ENCODE measurements around the gene MRPS5. TPM values are rescaled to one million over a fixed set of nuclear protein-coding genes. Genes with fewer than 3 reads are reported as not detected.
"Not testable (repeated sequence)": the region's sequence is repeated elsewhere in the genome, so short reads cannot be mapped to it uniquely, and the experiment has no call there.

The MRPS5 gene
- total RNA-seq, 2 donors from 2014 or later: 32.2 to 33.7 TPM

DNA sequence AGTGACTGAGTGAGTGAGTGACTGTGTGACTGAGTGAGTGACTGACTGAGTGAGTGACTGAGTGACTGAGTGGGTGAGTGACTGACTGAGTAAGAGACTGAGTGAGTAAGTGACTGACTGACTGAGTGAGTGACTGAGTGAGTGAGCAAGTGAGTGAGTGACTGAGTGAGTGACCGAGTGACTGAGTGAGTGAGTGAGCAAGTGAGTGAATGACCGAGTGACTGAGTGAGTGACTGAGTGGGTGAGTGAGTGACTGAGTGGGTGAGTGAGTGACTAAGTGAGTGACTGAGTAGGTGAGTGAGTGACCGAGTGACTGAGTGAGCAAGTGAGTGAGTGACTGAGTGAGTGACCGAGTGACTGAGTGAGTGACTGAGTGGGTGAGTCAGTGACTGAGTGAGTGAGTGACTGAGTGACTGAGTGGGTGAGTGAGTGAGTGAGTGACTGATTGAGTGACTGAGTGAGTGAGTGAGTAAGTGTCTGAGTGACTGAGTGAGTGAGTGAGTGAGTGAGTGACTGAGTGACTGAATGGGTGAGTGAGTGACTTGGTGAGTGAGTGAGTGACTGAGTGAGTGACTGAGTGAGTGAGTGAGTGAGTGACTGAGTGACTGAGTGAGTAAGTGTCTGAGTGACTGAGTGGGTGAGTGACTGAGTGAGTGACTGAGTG lies 82.8 kb downstream of the MRPS5 start:
- intact Hi-C loops (cut with DNase I): no loop called here
- DNase-seq (ENCODE audit: low spot score): no peak

DNA sequence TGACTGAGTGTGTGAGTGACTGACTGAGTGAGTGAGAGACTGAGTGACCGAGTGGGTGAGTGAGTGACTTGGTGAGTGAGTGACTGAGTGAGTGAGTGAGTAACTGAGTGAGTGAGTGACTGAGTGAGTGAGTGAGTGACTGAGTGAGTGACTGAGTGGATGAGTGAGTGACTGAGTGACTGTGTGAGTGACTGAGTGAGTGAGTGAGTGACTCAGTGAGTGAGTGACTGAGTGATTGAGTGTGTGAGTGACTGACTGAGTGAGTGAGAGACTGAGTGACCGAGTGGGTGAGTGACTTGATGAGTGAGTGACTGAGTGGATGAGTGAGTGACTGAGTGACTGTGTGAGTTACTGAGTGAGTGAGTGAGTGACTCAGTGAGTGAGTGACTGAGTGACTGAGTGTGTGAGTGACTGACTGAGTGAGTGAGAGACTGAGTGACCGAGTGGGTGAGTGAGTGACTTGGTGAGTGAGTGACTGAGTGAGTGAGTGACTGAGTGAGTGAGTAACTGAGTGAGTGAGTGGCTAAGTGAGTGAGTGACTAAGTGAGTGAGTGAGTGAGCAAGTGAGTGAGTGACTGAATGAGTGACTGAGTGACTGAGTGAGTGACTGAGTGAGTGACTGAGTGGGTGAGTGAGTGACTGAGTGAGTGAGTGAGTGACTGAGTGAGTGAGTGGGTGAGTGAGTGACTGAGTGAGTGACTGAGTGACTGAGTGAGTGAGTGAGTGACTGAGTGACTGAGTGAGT lies 83.6 kb downstream of the MRPS5 start:
- DNase-seq (ENCODE audit: low spot score); intact Hi-C loops (cut with DNase I): not testable (repeated sequence)

DNA sequence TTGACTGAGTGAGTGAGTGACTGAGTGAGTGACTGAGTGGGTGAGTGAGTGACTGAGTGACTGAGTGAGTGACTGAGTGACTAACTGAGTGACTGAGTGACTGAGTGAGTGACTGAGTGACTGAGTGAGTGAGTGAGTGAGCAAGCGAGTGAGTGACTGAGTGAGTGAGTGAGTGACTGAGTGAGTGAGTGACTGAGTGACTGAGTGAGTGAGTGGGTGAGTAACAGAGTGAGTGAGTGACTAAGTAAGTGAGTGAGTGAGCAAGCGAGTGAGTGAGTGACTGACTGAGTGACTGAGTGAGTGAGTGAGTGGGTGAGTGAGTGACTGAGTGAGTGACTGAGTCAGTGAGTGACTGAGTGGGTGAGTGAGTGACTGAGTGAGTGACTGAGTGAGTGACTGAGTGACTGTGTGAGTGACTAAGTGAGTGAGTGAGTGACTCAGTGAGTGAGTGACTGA lies 84.2 kb downstream of the MRPS5 start:
- DNase-seq (ENCODE audit: low spot score): no peak
- intact Hi-C loops (cut with DNase I): no loop called here

DNA sequence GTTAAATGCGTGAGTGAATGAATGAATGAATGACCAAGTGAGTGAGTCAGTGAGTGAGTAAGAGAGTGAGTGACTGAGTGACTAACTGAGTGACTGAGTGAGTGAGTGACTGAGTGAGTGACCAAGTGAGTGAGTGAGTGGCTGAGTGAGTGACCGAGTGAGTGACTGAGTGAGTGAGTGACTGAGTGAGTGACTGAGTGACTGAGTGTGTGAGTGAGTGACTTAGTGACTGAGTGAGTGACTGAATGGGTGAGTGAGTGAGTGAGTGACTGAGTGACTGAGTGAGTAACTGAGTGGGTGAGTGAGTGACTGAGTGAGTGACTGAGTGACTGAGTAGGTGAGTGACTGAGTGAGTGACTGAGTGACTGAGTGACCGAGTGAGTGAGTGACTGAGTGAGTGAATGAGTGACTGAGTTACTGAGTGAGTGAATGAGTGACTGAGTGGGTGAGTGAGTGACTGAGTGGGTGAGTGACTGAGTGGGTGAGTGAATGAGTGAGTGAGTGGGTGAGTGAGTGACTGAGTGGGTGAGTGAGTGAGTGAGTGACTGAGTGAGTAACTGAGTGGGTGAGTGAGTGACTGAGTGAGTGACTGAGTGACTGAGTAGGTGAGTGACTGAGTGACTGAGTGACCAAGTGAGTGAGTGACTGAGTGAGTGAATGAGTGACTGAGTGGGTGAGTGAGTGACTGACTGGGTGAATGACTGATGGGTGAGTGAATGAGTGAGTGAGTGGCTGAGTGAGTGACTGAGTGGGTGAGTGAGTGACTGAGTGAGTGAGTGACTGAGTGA lies 84.8 kb downstream of the MRPS5 start:
- DNase-seq (ENCODE audit: low spot score): no peak
- intact Hi-C loops (cut with DNase I): no loop called here

Other genes starting within 250 kb of the MRPS5 start
- 1 to 10 TPM; 1.0 to 1.6 TPM for gene MAL, start 96.1 kb downstream of the MRPS5 start, total RNA-seq
- gene ZNF514, start 38.0 kb upstream of the MRPS5 start, total RNA-seq: 10 to 100 TPM; 12.2 to 14.9 TPM
- 1 to 10 TPM; 2.2 to 2.7 TPM for gene ZNF2, start 44.0 kb upstream of the MRPS5 start, total RNA-seq
- 1 to 10 TPM; 4.1 to 4.8 TPM for gene ZNF892, start 85.7 kb upstream of the MRPS5 start, total RNA-seq
- gene PROM2, start 152.6 kb upstream of the MRPS5 start, total RNA-seq: 1 to 10 TPM in 1 of 2 donors, under 1 TPM in 1; 0.28 to 2.2 TPM
- gene KCNIP3, start 175.5 kb upstream of the MRPS5 start, total RNA-seq: 10 to 100 TPM; 10.5 to 17.9 TPM

Data from posterior vena cava (tissue), 2 donors.